ENCODE data around the gene FAM151A.

The FAM151A gene

GRCh38 chr1:54570161-54570560, 53.2 kb downstream of the FAM151A start:
- Histone ChIP-seq H3K27me3 (ENCODE audit: control insufficient read depth, insufficient read depth, low read length) (no peaks in the 10 kb centered on the region), H3K4me3 (ENCODE audit: low read depth, low read length) (no peak overlapping the region), H3K79me2 (no peaks in the 10 kb centered on the region), H3K4me1 (peaks cover 3% of the 10 kb centered on the region), H3K27ac (no peak overlapping the region), H3K9me3 (ENCODE audit: control insufficient read depth, low read length) (no peaks in the 10 kb centered on the region), H3K36me3 (ENCODE audit: control insufficient read depth, insufficient read depth, low read length) (no peaks in the 10 kb centered on the region), H3K4me2 (ENCODE audit: low read length) (no peak overlapping the region), H2AFZ (no peak overlapping the region), H3K9ac (no peak overlapping the region)
- no peak for TF ChIP-seq CTCF (IDR thresholded peaks at IDR 0.05)

- no peak overlapping the region for H3K9ac ChIP-seq
- no peaks in the 10 kb centered on the region for H3K36me3 ChIP-seq (ENCODE audit: control insufficient read depth, insufficient read depth, low read length)
- no peak for TF ChIP-seq CTCF (IDR thresholded peaks at IDR 0.05)
- no peak overlapping the region for H3K27ac ChIP-seq
- H3K27me3 ChIP-seq (ENCODE audit: control insufficient read depth, insufficient read depth, low read length) = no peaks in the 10 kb centered on the region
- no peak overlapping the region for H3K4me2 ChIP-seq (ENCODE audit: low read length)
- H3K79me2 ChIP-seq = no peaks in the 10 kb centered on the region
- no peaks in the 10 kb centered on the region for H3K4me1 ChIP-seq
- H2AFZ ChIP-seq = no peak overlapping the region
- no peak overlapping the region for H3K4me3 ChIP-seq (ENCODE audit: low read depth, low read length)
- H3K9me3 ChIP-seq (ENCODE audit: control insufficient read depth, low read length) = no peaks in the 10 kb centered on the region
Observed at GRCh38 chr1:54569339-54569738, 54.0 kb downstream of the FAM151A start.

- H3K9me3 ChIP-seq (ENCODE audit: control insufficient read depth, low read length) = no peaks in the 10 kb centered on the region
- no peaks in the 10 kb centered on the region for H3K79me2 ChIP-seq
- H3K4me3 ChIP-seq (ENCODE audit: low read depth, low read length) = no peak overlapping the region
- H3K27ac ChIP-seq = no peak overlapping the region
- no peaks in the 10 kb centered on the region for H3K27me3 ChIP-seq (ENCODE audit: control insufficient read depth, insufficient read depth, low read length)
- no peak overlapping the region for H3K9ac ChIP-seq
- no peak overlapping the region for H2AFZ ChIP-seq
- no peak for TF ChIP-seq CTCF (IDR thresholded peaks at IDR 0.05)
- H3K4me1 ChIP-seq = no peaks in the 10 kb centered on the region
- H3K4me2 ChIP-seq (ENCODE audit: low read length) = no peak overlapping the region
- H3K36me3 ChIP-seq (ENCODE audit: control insufficient read depth, insufficient read depth, low read length) = no peaks in the 10 kb centered on the region
Observed at GRCh38 chr1:54567961-54568360, 55.4 kb downstream of the FAM151A start.

- H3K27ac ChIP-seq = no peak overlapping the region
- no peak for TF ChIP-seq CTCF (IDR thresholded peaks at IDR 0.05)
Observed at GRCh38 chr1:54566438-54567141, 56.7 kb downstream of the FAM151A start.

GRCh38 chr1:54565113-54565501, 58.2 kb downstream of the FAM151A start:
- H3K27ac ChIP-seq = no peak overlapping the region
- no peak for TF ChIP-seq CTCF (IDR thresholded peaks at IDR 0.05)
- H3K36me3 ChIP-seq (ENCODE audit: control insufficient read depth, insufficient read depth, low read length) = no peaks in the 10 kb centered on the region
- H3K4me1 ChIP-seq = no peaks in the 10 kb centered on the region
- H3K9me3 ChIP-seq (ENCODE audit: control insufficient read depth, low read length) = no peaks in the 10 kb centered on the region
- no peak overlapping the region for H3K4me3 ChIP-seq (ENCODE audit: low read depth, low read length)
- H3K27me3 ChIP-seq (ENCODE audit: control insufficient read depth, insufficient read depth, low read length) = no peaks in the 10 kb centered on the region
- H3K4me2 ChIP-seq (ENCODE audit: low read length) = no peak overlapping the region
- no peaks in the 10 kb centered on the region for H3K79me2 ChIP-seq
- no peak overlapping the region for H3K9ac ChIP-seq
- H2AFZ ChIP-seq = no peak overlapping the region

More at GRCh38 chr1:54566438-54567141, 56.7 kb downstream of the FAM151A start:
- Histone ChIP-seq H3K9ac (no peak overlapping the region), H3K27me3 (ENCODE audit: control insufficient read depth, insufficient read depth, low read length) (no peaks in the 10 kb centered on the region), H3K4me1 (no peaks in the 10 kb centered on the region), H3K4me3 (ENCODE audit: low read depth, low read length) (no peak overlapping the region), H3K79me2 (no peaks in the 10 kb centered on the region), H3K36me3 (ENCODE audit: control insufficient read depth, insufficient read depth, low read length) (no peaks in the 10 kb centered on the region), H3K9me3 (ENCODE audit: control insufficient read depth, low read length) (no peaks in the 10 kb centered on the region), H2AFZ (no peak overlapping the region), H3K4me2 (ENCODE audit: low read length) (no peak overlapping the region)

All from parathyroid adenoma (tissue), 2 donors.